Thyroid gland (tissue), 4 donors: ENCODE data around the gene EMP2.

ENCODE experiments used
- CTCF ChIP-seq, 6 experiments: fragments of 200-600 bp in 3 of 6; fragments of 450-650 bp in 3 of 6; sonication (generic) in 3 of 6; IDR thresholded peaks; one replicate each; pipeline ENCODE4 v1.5.1; 2016 to 2019; ENCODE audit warnings: antibody characterized with exemption in 6 of 6, mild to moderate bottlenecking in 2 of 6, inconsistent platforms in 1 of 6, moderate library complexity in 1 of 6
- POLR2A ChIP-seq, 2 donors: fragments of 450-650 bp; IDR thresholded peaks; one replicate each; pipeline ENCODE4 v1.6.1; 2017; ENCODE audit warnings: antibody characterized with exemption in 2 of 2, mild to moderate bottlenecking in 2 of 2, moderate library complexity in 1 of 2

- no peak for TF ChIP-seq CTCF (IDR thresholded peaks at IDR 0.05)
- no peak for TF ChIP-seq POLR2A (IDR thresholded peaks at IDR 0.05)
Observed at GRCh38 chr16:10577305-10578202, 2.8 kb downstream of the EMP2 start.
